Measurements from ENCODE around the gene PLBD1.

Gene PLBD1

GRCh38 chr12:14495326-14495725 lies 72.4 kb downstream of the PLBD1 start:
- no peak for DNase-seq

GRCh38 chr12:14482886-14483285 lies 84.8 kb downstream of the PLBD1 start:
- no peak for DNase-seq

GRCh38 chr12:14482361-14482760 lies 85.3 kb downstream of the PLBD1 start:
- no peak for DNase-seq

- no peak for DNase-seq
These were observed 86.5 kb downstream of the PLBD1 start for GRCh38 chr12:14481201-14481600.

- DNase-seq: no peak
These were observed 88.7 kb downstream of the PLBD1 start for GRCh38 chr12:14479004-14479403.

- DNase-seq: peak; percentile 7
These were observed 93.9 kb downstream of the PLBD1 start for GRCh38 chr12:14473707-14474287.

- DNase-seq: no peak
These were observed 96.2 kb downstream of the PLBD1 start for GRCh38 chr12:14471497-14471896.

- no peak for DNase-seq
These were observed 107.4 kb downstream of the PLBD1 start for GRCh38 chr12:14460212-14460841.

- peak; percentile 43 for DNase-seq
These were observed 113.4 kb downstream of the PLBD1 start for GRCh38 chr12:14454098-14454907.
